GM23338 (cell line): ENCODE results near the gene GAS1.

ENCODE experiments used
- CTCF ChIP-seq, 2 experiments: fragments of 200-600 bp in 1 of 2; sonication (generic) in 1 of 2; conservative IDR thresholded peaks; 2 replicates each; pipeline versions ENCODE4 v1.5.1 to v1.6.1; 2016 to 2017; ENCODE audit warnings: antibody characterized with exemption in 2 of 2, low read depth in 2 of 2, mild to moderate bottlenecking in 2 of 2, moderate library complexity in 1 of 2
- ETS1 ChIP-seq: IDR thresholded peaks from 2 replicates; pipeline ENCODE4 v1.6.1; 2016; ENCODE audit warnings: antibody characterized with exemption
- EZH2phosphoT487 ChIP-seq: fragments of 200-600 bp; sonication (generic); IDR thresholded peaks from one replicate; pipeline ENCODE4 v1.8.1; 2018; ENCODE audit warnings: antibody characterized with exemption; ENCODE audit not compliant: unreplicated experiment
- POLR2AphosphoS5 ChIP-seq: IDR thresholded peaks from 2 replicates; pipeline ENCODE4 v1.6.1; 2016; ENCODE audit warnings: antibody characterized with exemption, low read depth
- REST ChIP-seq: IDR thresholded peaks from one replicate; pipeline ENCODE4 v1.6.1; 2018; ENCODE audit warnings: antibody characterized with exemption; ENCODE audit not compliant: unreplicated experiment

GRCh38 chr9:86948074-86948929, 996 bp upstream of the GAS1 start:
- TF ChIP-seq CTCF (conservative IDR thresholded peaks at IDR 0.05; ENCODE audit: low read depth in 2 of 2) (peak; percentile 47 to 72), POLR2AphosphoS5 (no peak), ETS1 (no peak), EZH2phosphoT487 (no peak), REST (no peak)
